ENCODE measurements around the gene POLR2M. TPM values are rescaled to one million over a fixed set of nuclear protein-coding genes. Genes with fewer than 3 reads are reported as not detected.

POLR2M gene
- total RNA-seq, 1 experiment from 2014 or later = 53.9 TPM

- ChIA-PET POLR2A (ENCODE audit: unreplicated experiment) (no interaction called here), CTCF (no interaction called here)
- Histone ChIP-seq H3K9me2 (ENCODE audit: insufficient read depth) (no peaks in the 10 kb centered on the region), H3F3A (ENCODE audit: insufficient read depth, low read depth) (no peaks in the 10 kb centered on the region), H3K4me2 (no peak overlapping the region), H3K27ac (no peak overlapping the region), H3K27me3 (ENCODE audit: insufficient read depth, low read depth) (no peaks in the 10 kb centered on the region), H3K79me2 (ENCODE audit: low read depth) (no peaks in the 10 kb centered on the region), H3K4me3 (no peak overlapping the region), H3K9me3 (ENCODE audit: insufficient read depth, low read depth) (no peaks in the 10 kb centered on the region), H3K4me1 (replicated peaks; ENCODE audit: insufficient read depth) (no peaks in the 10 kb centered on the region), H3K36me3 (ENCODE audit: low read depth) (no peaks in the 10 kb centered on the region), H4K20me1 (ENCODE audit: insufficient read depth) (no peaks in the 10 kb centered on the region), H2AFZ (no peak overlapping the region)
- no TSS peak for BruUV-seq (replicated peaks)
- intact Hi-C loops (cut with micrococcal nuclease; ENCODE audit: unreplicated experiment) = no loop called here
- no peak for DNase-seq
- no peak for TF ChIP-seq CTCF (conservative IDR thresholded peaks at IDR 0.05)
- TF ChIP-seq EZH2 (IDR thresholded peaks at IDR 0.05; ENCODE audit: low read depth) = no peak
Measured at GRCh38 chr15:57697588-57697987, 8.9 kb upstream of the POLR2M start.

- Histone ChIP-seq H3K36me3 (ENCODE audit: low read depth) (no peaks in the 10 kb centered on the region), H3K27ac (no peak overlapping the region), H3K9me2 (ENCODE audit: insufficient read depth) (no peaks in the 10 kb centered on the region), H3K4me1 (replicated peaks; ENCODE audit: insufficient read depth) (no peaks in the 10 kb centered on the region), H3K9me3 (ENCODE audit: insufficient read depth, low read depth) (no peaks in the 10 kb centered on the region), H3K4me2 (no peak overlapping the region), H3K27me3 (ENCODE audit: insufficient read depth, low read depth) (no peaks in the 10 kb centered on the region), H3K79me2 (ENCODE audit: low read depth) (no peaks in the 10 kb centered on the region), H3F3A (ENCODE audit: insufficient read depth, low read depth) (no peaks in the 10 kb centered on the region), H4K20me1 (ENCODE audit: insufficient read depth) (no peaks in the 10 kb centered on the region), H3K4me3 (no peak overlapping the region), H2AFZ (no peak overlapping the region)
- ChIA-PET POLR2A (ENCODE audit: unreplicated experiment) (no interaction called here), CTCF (no interaction called here)
- BruUV-seq (replicated peaks) = no TSS peak
- intact Hi-C loops (cut with micrococcal nuclease; ENCODE audit: unreplicated experiment) = no loop called here
- no peak for DNase-seq
- TF ChIP-seq CTCF (conservative IDR thresholded peaks at IDR 0.05) (no peak), EZH2 (IDR thresholded peaks at IDR 0.05; ENCODE audit: low read depth) (no peak)
Measured at GRCh38 chr15:57698243-57698642, 8.3 kb upstream of the POLR2M start.

GRCh38 chr15:57698991-57699390 is 7.5 kb upstream of the POLR2M start:
- H3K36me3 ChIP-seq (ENCODE audit: low read depth) = no peaks in the 10 kb centered on the region
- H3K4me1 ChIP-seq (replicated peaks; ENCODE audit: insufficient read depth) = no peaks in the 10 kb centered on the region
- TF ChIP-seq CTCF (conservative IDR thresholded peaks at IDR 0.05) = no peak
- TF ChIP-seq EZH2 (IDR thresholded peaks at IDR 0.05; ENCODE audit: low read depth) = no peak
- H3K9me3 ChIP-seq (ENCODE audit: insufficient read depth, low read depth) = no peaks in the 10 kb centered on the region
- intact Hi-C loops (cut with micrococcal nuclease; ENCODE audit: unreplicated experiment) = no loop called here
- H3K4me2 ChIP-seq = no peak overlapping the region
- H3K4me3 ChIP-seq = no peak overlapping the region
- ChIA-PET CTCF (no interaction called here), POLR2A (ENCODE audit: unreplicated experiment) (no interaction called here)
- BruUV-seq (replicated peaks) = no TSS peak
- no peak overlapping the region for H3K27ac ChIP-seq
- DNase-seq = no peak
- no peaks in the 10 kb centered on the region for H3K9me2 ChIP-seq (ENCODE audit: insufficient read depth)
- H3K27me3 ChIP-seq (ENCODE audit: insufficient read depth, low read depth) = no peaks in the 10 kb centered on the region
- H3K79me2 ChIP-seq (ENCODE audit: low read depth) = no peaks in the 10 kb centered on the region
- H4K20me1 ChIP-seq (ENCODE audit: insufficient read depth) = no peaks in the 10 kb centered on the region
- H2AFZ ChIP-seq = no peak overlapping the region
- H3F3A ChIP-seq (ENCODE audit: insufficient read depth, low read depth) = no peaks in the 10 kb centered on the region

Data from PC-9 (cell line).